Neural progenitor cell (in vitro differentiated cells): ENCODE data around the gene GALNTL6. TPM values are rescaled to one million over a fixed set of nuclear protein-coding genes. Genes with fewer than 3 reads are reported as not detected.

Experiments used
- DNase-seq: peaks from one replicate; pipeline ENCODE4 v3.0.0-alpha.2; 2016; ENCODE audit warnings: low spot score
- H2AFZ ChIP-seq: fragments of 200-600 bp; sonication (generic); replicated peaks from 2 replicates; pipeline ENCODE4 v1.6.1; 2016; ENCODE audit warnings: antibody characterized with exemption
- H3F3A ChIP-seq: fragments of 200-600 bp; sonication (generic); 2 replicates; pipeline ENCODE4 v1.6.1; 2016; ENCODE audit warnings: antibody characterized with exemption, low read depth
- H3K27ac ChIP-seq: fragments of 200-600 bp; sonication (generic); 2 replicates; pipeline ENCODE4 v1.5.1; 2016; ENCODE audit warnings: mild to moderate bottlenecking
- H3K27me3 ChIP-seq: fragments of 200-600 bp; sonication (generic); 2 replicates; pipeline ENCODE4 v1.6.1; 2016; ENCODE audit warnings: mild to moderate bottlenecking, moderate library complexity
- H3K36me3 ChIP-seq: fragments of 200-600 bp; sonication (generic); 2 replicates; pipeline ENCODE4 v1.5.1; 2016
- H3K4me1 ChIP-seq: fragments of 200-600 bp; sonication (generic); 2 replicates; pipeline ENCODE4 v1.6.1; 2016; ENCODE audit warnings: mixed run types
- H3K4me2 ChIP-seq: fragments of 200-600 bp; sonication (generic); 2 replicates; pipeline ENCODE4 v1.6.1; 2016
- H3K4me3 ChIP-seq: fragments of 200-600 bp; sonication (generic); 2 replicates; pipeline ENCODE4 v1.5.1; 2016
- H3K79me2 ChIP-seq: fragments of 200-600 bp; sonication (generic); 2 replicates; pipeline ENCODE4 v1.6.1; 2016; ENCODE audit warnings: low read depth
- H3K9ac ChIP-seq: fragments of 200-600 bp; sonication (generic); 2 replicates; pipeline ENCODE4 v1.6.1; 2016
- H3K9me3 ChIP-seq: fragments of 200-600 bp; sonication (generic); 2 replicates; pipeline ENCODE4 v1.5.1; 2016; ENCODE audit warnings: low read depth
- H4K20me1 ChIP-seq: fragments of 200-600 bp; sonication (generic); 2 replicates; pipeline ENCODE4 v1.6.1; 2016; ENCODE audit warnings: low read depth
- H3K27ac Mint-ChIP-seq: 3 replicates; pipeline ENCODE4 v1.8.0; 2021; ENCODE audit warnings: mixed read lengths
- H3K27me3 Mint-ChIP-seq: 2 replicates; pipeline ENCODE4 v1.8.0; 2022; ENCODE audit warnings: low read depth, mild to moderate bottlenecking, inconsistent platforms, moderate library complexity, mixed read lengths; ENCODE audit not compliant: insufficient read depth
- H3K36me3 Mint-ChIP-seq: 3 replicates; pipeline ENCODE4 v1.8.0; 2021; ENCODE audit warnings: mixed read lengths
- H3K4me1 Mint-ChIP-seq: 3 replicates; pipeline ENCODE4 v1.8.0; 2021; ENCODE audit warnings: mixed read lengths
- H3K4me3 Mint-ChIP-seq: 3 replicates; pipeline ENCODE4 v1.8.0; 2021; ENCODE audit warnings: mild to moderate bottlenecking, moderate library complexity, mixed read lengths
- H3K9me3 Mint-ChIP-seq: 3 replicates; pipeline ENCODE4 v1.8.0; 2020; ENCODE audit warnings: mixed read lengths
- CTCF ChIP-seq: fragments of 200-600 bp; sonication (generic); IDR thresholded peaks from 2 replicates; pipeline ENCODE4 v1.5.1; 2017; ENCODE audit warnings: antibody characterized with exemption, mild to moderate bottlenecking
- EZH2 ChIP-seq: fragments of 200-600 bp; sonication (generic); IDR thresholded peaks from 2 replicates; pipeline ENCODE4 v1.6.1; 2017; ENCODE audit warnings: antibody characterized with exemption, mild to moderate bottlenecking, moderate library complexity
- EZH2phosphoT487 ChIP-seq: fragments of 200-600 bp; sonication (generic); IDR thresholded peaks from 2 replicates; pipeline ENCODE4 v1.6.1; 2017; ENCODE audit warnings: antibody characterized with exemption
- total RNA-seq: library from RNA; depleted of rRNA; stranded (reverse); fragments of >200 nt; gene quantifications from 2 replicates; pipeline ENCODE4 v1.2.3, GENCODE V29; 2015; ENCODE audit warnings: low replicate concordance

Gene GALNTL6
- total RNA-seq, 1 donor from 2014 or later: 0.15 TPM

DNA sequence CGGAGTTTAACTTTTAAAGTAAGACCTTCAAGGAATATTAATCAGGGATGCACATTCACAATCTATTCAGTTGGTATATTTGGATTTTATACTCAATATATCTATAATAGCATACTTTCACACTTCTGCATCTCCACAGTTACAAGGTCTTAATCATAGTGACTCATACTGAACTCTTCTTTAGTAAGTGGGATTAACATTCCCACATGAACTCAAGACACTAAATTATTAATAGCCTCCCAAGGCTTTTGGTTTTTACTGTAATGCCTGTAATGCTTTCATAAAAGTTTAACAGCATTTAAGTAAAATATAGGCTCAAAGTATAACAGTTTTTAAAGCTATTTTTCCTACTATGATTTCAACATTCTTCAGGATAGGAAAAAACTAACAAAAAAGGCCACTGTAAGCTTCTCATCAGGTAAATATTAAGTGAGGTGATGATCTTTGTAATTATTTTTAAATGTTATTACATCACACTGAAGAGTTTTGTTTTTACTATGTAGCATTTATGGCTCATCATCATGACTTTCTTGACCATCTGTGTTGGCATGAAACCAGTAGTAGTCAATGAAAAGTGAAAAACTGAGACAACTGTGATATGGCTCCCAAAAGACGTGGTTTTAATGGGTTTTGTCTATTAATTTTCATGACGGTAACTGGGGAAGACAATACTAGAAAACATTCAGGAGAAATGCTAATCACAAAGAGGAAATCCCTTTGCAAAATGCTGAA lies 1263.9 kb downstream of the GALNTL6 start:
- Histone ChIP-seq H3K4me3 (no peak overlapping the region), H3F3A (peaks cover 19% of the 10 kb centered on the region), H3K79me2 (no peaks in the 10 kb centered on the region), H4K20me1 (no peaks in the 10 kb centered on the region), H3K4me1 (peaks cover 21% of the 10 kb centered on the region), H3K27me3 (no peaks in the 10 kb centered on the region), H3K9ac (no peak overlapping the region), H3K4me2 (no peak overlapping the region), H3K36me3 (no peaks in the 10 kb centered on the region), H3K9me3 (no peaks in the 10 kb centered on the region), H3K27ac (no peak overlapping the region), H2AFZ (no peak overlapping the region)
- no peak overlapping the region for H3K4me3 Mint-ChIP-seq
- H3K36me3 Mint-ChIP-seq: no peaks in the 10 kb centered on the region
- peaks cover 21% of the 10 kb centered on the region for H3K4me1 Mint-ChIP-seq
- H3K9me3 Mint-ChIP-seq: peaks cover 6% of the 10 kb centered on the region
- no peak for DNase-seq
- no peak overlapping the region for H3K27ac Mint-ChIP-seq
- TF ChIP-seq EZH2 (no peak), EZH2phosphoT487 (no peak), CTCF (no peak)
- peaks cover 3% of the 10 kb centered on the region for H3K27me3 Mint-ChIP-seq

GRCh38 chr4:173088144-173088543 lies 1274.9 kb downstream of the GALNTL6 start:
- H4K20me1 ChIP-seq: no peaks in the 10 kb centered on the region
- no peaks in the 10 kb centered on the region for H3K36me3 ChIP-seq
- no peak overlapping the region for H3K4me3 ChIP-seq
- no peaks in the 10 kb centered on the region for H3K4me1 ChIP-seq
- H3K9ac ChIP-seq: no peak overlapping the region
- Mint-ChIP-seq H3K9me3 (peaks cover 2% of the 10 kb centered on the region), H3K27me3 (peaks cover 2% of the 10 kb centered on the region), H3K4me1 (no peaks in the 10 kb centered on the region), H3K36me3 (no peaks in the 10 kb centered on the region), H3K4me3 (no peak overlapping the region), H3K27ac (no peak overlapping the region)
- H3K4me2 ChIP-seq: no peak overlapping the region
- no peaks in the 10 kb centered on the region for H3K9me3 ChIP-seq
- H3K27ac ChIP-seq: no peak overlapping the region
- TF ChIP-seq EZH2phosphoT487 (no peak), EZH2 (no peak), CTCF (no peak)
- H3K27me3 ChIP-seq: no peaks in the 10 kb centered on the region
- H3F3A ChIP-seq: no peaks in the 10 kb centered on the region
- H3K79me2 ChIP-seq: no peaks in the 10 kb centered on the region
- no peak for DNase-seq
- no peak overlapping the region for H2AFZ ChIP-seq
